ENCODE results near the gene KCNIP3. TPM values are rescaled to one million over a fixed set of nuclear protein-coding genes. Genes with fewer than 3 reads are reported as not detected.
"Not testable (repeated sequence)": the region's sequence is repeated elsewhere in the genome, so short reads cannot be mapped to it uniquely, and the experiment has no call there.

KCNIP3 gene
- total RNA-seq, 1 donor from 2014 or later: 9.2 TPM

DNA sequence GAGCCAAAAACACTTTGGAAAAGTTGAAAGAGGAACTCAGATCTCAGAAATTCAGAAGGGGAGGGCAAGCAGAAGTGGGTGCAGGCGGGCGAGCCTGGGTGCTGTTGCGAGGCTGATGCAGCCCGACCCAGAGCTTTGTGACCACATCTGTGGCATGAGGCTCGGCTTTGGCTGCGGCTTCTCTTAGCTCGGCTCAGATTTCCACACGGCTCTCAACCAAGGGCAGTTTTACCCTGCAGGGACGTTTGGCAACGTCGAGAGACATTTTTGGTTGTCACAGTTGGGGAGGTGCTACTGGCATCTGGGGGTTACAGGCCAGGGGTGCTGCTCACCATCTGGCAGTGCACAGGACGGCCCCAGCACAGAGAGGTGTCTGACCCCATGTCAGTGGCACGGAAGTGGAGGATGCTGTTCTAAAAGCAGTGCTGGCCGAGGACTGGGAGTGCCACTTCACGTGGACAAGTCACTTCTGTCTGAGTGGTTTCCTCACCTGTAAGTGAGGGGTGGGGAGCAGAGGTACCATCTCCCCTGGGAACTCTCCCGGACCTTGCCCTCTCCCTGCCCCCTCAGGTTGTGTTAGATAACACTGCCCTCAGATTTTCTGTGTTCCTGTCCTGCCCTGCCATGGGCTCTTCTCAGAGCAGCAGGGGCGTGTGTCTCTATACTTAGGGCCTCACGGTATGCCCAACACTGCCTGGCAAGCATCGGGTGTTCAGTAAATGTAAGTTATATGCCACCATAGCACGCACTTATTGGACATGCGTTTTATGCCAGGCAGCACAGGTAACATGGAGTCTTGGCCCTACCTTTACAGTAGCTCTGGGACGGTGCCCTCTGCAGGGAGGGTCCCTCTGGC, 56.7 kb downstream of the KCNIP3 start:
- H3K4me3 Mint-ChIP-seq: no peak overlapping the region
- H3K4me1 Mint-ChIP-seq: no peaks in the 10 kb centered on the region
- no peak overlapping the region for H3K27ac Mint-ChIP-seq
- no peaks in the 10 kb centered on the region for H3K36me3 Mint-ChIP-seq
- TF ChIP-seq, protein P1, sequence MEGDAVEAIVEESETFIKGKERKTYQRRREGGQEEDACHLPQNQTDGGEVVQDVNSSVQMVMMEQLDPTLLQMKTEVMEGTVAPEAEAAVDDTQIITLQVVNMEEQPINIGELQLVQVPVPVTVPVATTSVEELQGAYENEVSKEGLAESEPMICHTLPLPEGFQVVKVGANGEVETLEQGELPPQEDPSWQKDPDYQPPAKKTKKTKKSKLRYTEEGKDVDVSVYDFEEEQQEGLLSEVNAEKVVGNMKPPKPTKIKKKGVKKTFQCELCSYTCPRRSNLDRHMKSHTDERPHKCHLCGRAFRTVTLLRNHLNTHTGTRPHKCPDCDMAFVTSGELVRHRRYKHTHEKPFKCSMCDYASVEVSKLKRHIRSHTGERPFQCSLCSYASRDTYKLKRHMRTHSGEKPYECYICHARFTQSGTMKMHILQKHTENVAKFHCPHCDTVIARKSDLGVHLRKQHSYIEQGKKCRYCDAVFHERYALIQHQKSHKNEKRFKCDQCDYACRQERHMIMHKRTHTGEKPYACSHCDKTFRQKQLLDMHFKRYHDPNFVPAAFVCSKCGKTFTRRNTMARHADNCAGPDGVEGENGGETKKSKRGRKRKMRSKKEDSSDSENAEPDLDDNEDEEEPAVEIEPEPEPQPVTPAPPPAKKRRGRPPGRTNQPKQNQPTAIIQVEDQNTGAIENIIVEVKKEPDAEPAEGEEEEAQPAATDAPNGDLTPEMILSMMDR (IDR thresholded peaks at IDR 0.05; ENCODE audit: unreplicated experiment): no peak
- DNase-seq (ENCODE audit: low spot score in 2 of 2, unreplicated experiment in 2 of 2): no peak
- H3K9me3 Mint-ChIP-seq: no peaks in the 10 kb centered on the region
- peaks cover 59% of the 10 kb centered on the region for H3K27me3 Mint-ChIP-seq (ENCODE audit: low read depth)

DNA sequence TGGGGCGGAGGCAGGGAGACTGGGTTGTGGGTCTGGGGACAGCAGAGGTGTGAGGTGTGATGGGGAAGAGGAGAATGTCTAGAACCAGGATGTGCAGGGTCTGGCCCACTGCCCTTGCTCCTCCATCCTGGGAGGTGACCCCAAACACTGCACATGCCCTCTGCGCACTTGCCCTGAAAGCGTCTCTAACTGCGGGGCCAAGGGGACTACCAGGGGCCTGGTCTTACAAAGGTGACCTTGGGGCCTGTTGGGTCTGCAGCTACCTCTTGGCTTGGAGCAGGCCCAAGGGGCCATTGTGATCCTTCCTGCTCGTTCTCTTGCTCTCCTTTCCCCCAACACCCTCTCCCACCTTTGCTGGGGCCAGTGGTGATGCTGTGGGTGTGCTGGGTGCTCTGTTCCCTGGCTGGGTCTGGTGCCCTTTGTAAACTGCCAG, 57.3 kb downstream of the KCNIP3 start:
- no peak overlapping the region for H3K27ac Mint-ChIP-seq

DNA sequence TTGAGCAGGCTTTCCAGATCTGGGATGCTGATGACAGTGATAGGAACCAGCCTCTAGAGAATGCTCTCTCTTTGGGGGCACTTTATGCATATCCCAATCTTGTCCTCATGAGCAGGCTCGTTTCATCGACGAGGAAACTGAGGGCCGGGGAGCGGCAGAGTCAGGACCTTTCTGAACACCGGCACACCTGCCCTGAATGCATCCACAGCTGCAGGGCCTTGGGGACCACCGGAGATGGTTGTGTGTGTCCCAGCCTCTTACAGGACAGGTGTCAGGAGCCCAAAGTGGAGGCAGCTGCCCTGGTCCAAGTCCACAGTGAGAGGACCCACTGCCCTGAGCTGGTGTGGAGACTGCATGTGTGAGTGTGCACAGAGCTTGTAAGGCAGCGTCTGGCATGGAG, 57.8 kb downstream of the KCNIP3 start:
- Mint-ChIP-seq H3K9me3 (no peaks in the 10 kb centered on the region), H3K4me1 (no peaks in the 10 kb centered on the region), H3K4me3 (no peak overlapping the region), H3K27ac (no peak overlapping the region), H3K27me3 (ENCODE audit: low read depth) (peaks cover 56% of the 10 kb centered on the region), H3K36me3 (no peaks in the 10 kb centered on the region)
- TF ChIP-seq, protein P1 (IDR thresholded peaks at IDR 0.05; ENCODE audit: unreplicated experiment): no peak
- peak in 1 of 2 experiments; percentile 24 for DNase-seq (ENCODE audit: low spot score in 2 of 2, unreplicated experiment in 2 of 2)

More for the DNA sequence above, 57.3 kb downstream of the KCNIP3 start:
- H3K27me3 Mint-ChIP-seq (ENCODE audit: low read depth): peaks cover 58% of the 10 kb centered on the region
- no peaks in the 10 kb centered on the region for H3K9me3 Mint-ChIP-seq
- H3K4me1 Mint-ChIP-seq: no peaks in the 10 kb centered on the region
- TF ChIP-seq, protein P1 (IDR thresholded peaks at IDR 0.05; ENCODE audit: unreplicated experiment): no peak
- no peak for DNase-seq (ENCODE audit: low spot score in 2 of 2, unreplicated experiment in 2 of 2)
- H3K4me3 Mint-ChIP-seq: no peak overlapping the region
- no peaks in the 10 kb centered on the region for H3K36me3 Mint-ChIP-seq

DNA sequence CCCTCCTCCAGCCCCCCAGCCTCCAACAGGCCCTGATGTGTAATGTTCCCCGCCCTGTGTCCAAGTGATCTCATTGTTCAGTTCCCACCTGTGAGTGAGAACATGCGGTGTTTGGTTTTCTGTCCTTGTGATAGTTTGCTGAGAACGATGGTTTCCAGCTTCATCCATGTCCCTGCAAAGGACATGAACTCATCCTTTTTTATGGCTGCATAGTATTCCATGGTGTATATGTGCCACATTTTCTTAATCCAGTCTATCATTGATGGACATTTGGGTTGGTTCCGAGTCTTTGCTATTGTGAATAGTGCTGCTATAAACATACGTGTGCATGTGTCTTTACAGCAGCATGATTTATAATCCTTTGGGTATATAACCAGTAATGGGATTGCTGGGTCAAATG, 58.3 kb downstream of the KCNIP3 start:
- not testable (repeated sequence) for H3K4me3 Mint-ChIP-seq; H3K27ac Mint-ChIP-seq; H3K36me3 Mint-ChIP-seq; DNase-seq (ENCODE audit: low spot score in 2 of 2, unreplicated experiment in 2 of 2); H3K9me3 Mint-ChIP-seq; H3K4me1 Mint-ChIP-seq
- H3K27me3 Mint-ChIP-seq (ENCODE audit: low read depth): peaks cover 56% of the 10 kb centered on the region

DNA sequence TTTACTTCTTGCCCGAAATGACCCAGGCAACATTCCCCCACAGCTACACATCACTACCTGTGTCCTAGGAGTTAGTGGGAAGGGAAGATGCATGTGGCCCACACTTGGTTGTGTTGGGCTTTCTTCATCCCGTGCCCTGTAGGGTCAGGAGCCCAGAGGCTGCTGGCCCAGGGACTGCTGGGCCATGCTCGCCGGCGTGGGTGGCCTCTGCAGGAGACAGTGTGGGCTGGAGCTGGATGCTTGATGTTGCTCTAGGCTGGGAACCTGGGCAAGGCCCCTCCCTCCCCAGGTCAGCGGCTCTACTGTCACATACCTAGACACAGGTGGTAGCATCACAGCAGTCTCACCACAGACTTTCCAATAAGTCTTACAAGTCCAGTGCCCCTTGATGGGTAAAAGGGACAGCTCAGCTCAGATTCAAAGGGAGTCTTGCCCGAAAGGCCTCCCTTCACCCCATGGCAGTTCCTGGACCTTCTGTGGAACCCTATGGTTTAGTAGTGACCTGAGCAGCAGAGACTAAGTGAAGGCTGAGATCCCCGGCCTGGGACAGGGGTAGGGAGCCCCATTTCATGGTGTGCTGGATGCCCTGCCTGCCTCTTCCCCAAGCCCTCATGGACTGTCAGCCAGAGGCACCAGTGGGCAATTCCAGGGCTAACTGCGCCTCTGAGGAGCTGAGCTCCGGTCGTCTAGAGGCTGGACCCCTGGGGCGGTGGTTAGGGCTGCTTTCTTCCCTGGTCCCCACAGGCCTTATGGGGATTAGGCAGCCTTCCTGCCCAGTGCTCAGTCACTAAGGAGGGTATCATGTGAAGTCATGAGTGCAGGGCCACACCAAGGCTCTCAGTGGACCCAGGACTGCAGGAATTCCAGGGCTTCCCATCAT, 59.9 kb downstream of the KCNIP3 start:
- Mint-ChIP-seq H3K9me3 (no peaks in the 10 kb centered on the region), H3K27me3 (ENCODE audit: low read depth) (peaks cover 54% of the 10 kb centered on the region), H3K4me3 (no peak overlapping the region), H3K27ac (no peak overlapping the region), H3K36me3 (no peaks in the 10 kb centered on the region), H3K4me1 (no peaks in the 10 kb centered on the region)
- TF ChIP-seq, protein P1 (IDR thresholded peaks at IDR 0.05; ENCODE audit: unreplicated experiment): no peak
- DNase-seq (ENCODE audit: low spot score in 2 of 2, unreplicated experiment in 2 of 2): no peak
